Endothelial cell of umbilical vein (primary cell): ENCODE results near the gene NELFE.

Experiments
- CTCF ChIP-seq, 2 donors: IDR thresholded peaks; 1 replicate in 1 of 2; 2 replicates in 1 of 2; pipeline ENCODE4 v1.5.1; 2011; ENCODE audit warnings: low read length in 2 of 2, mild to moderate bottlenecking in 2 of 2, moderate library complexity in 2 of 2, control low read depth in 1 of 2, inconsistent platforms in 1 of 2, low read depth in 1 of 2; ENCODE audit not compliant: insufficient read depth in 1 of 2; ENCODE audit errors: extremely low read depth in 1 of 2
- FOS ChIP-seq: IDR thresholded peaks from 2 replicates; pipeline ENCODE4 v1.6.1; 2011; ENCODE audit warnings: mild to moderate bottlenecking, low read length, moderate library complexity, borderline replicate concordance; ENCODE audit not compliant: insufficient read depth
- POLR2A ChIP-seq: IDR thresholded peaks from 2 replicates; pipeline ENCODE4 v1.6.1; 2012; ENCODE audit warnings: low read depth, mild to moderate bottlenecking, control low read depth, low read length
- POLR2AphosphoS5 ChIP-seq: IDR thresholded peaks from 2 replicates; pipeline ENCODE4 v1.6.1; 2012; ENCODE audit warnings: low read depth, mild to moderate bottlenecking, control low read depth, low read length, moderate library complexity; ENCODE audit not compliant: insufficient read depth

- TF ChIP-seq CTCF (IDR thresholded peaks at IDR 0.05; ENCODE audit: extremely low read depth in 1 of 2, insufficient read depth in 1 of 2, low read depth in 1 of 2, low read length in 2 of 2) (no peak), POLR2A (no peak), FOS (no peak), POLR2AphosphoS5 (no peak)
Measured at GRCh38 chr6:31954511-31954910, 4.3 kb downstream of the NELFE start.
